HL-60/S4 (cell line): Measurements from ENCODE around the gene MICB.
"Not testable (repeated sequence)": the region's sequence is repeated elsewhere in the genome, so short reads cannot be mapped to it uniquely, and the experiment has no call there.

Experiments used
- in situ Hi-C: fragments of 300-500 bp; cut with MboI; formaldehyde crosslinking; loops from 2 replicates; pipeline ENCODE4 v1.14.3; 2022; ENCODE audit warnings: low sequenced_read_pairs

The MICB gene

GRCh38 chr6:31473780-31474761, 23.9 kb upstream of the MICB start:
- in situ Hi-C loops = no loop called here

- in situ Hi-C loops = no loop called here
These were observed 23.1 kb upstream of the MICB start for GRCh38 chr6:31474871-31475286.

GRCh38 chr6:31476515-31477139, 21.3 kb upstream of the MICB start:
- in situ Hi-C loops = no loop called here

- in situ Hi-C loops = no loop called here
These were observed 20.4 kb upstream of the MICB start for GRCh38 chr6:31477521-31477920.

GRCh38 chr6:31478186-31478950, 19.6 kb upstream of the MICB start:
- in situ Hi-C loops = no loop called here

GRCh38 chr6:31479151-31479932, 18.6 kb upstream of the MICB start:
- in situ Hi-C loops = no loop called here

GRCh38 chr6:31479933-31480535, 17.9 kb upstream of the MICB start:
- in situ Hi-C loops = no loop called here

- in situ Hi-C loops = no loop called here
These were observed 17.4 kb upstream of the MICB start for GRCh38 chr6:31480574-31480973.

- in situ Hi-C loops = no loop called here
These were observed 14.6 kb upstream of the MICB start for GRCh38 chr6:31483392-31483791.

- in situ Hi-C loops = no loop called here
These were observed 12.9 kb upstream of the MICB start for GRCh38 chr6:31485055-31485454.

GRCh38 chr6:31486065-31486837, 11.7 kb upstream of the MICB start:
- in situ Hi-C loops = not testable (repeated sequence)

- in situ Hi-C loops = not testable (repeated sequence)
These were observed 10.3 kb upstream of the MICB start for GRCh38 chr6:31487674-31488073.

- in situ Hi-C loops = no loop called here
These were observed 8.9 kb upstream of the MICB start for GRCh38 chr6:31489086-31489485.

GRCh38 chr6:31490115-31490873, 7.7 kb upstream of the MICB start:
- in situ Hi-C loops = no loop called here

GRCh38 chr6:31493550-31493874, 4.4 kb upstream of the MICB start:
- in situ Hi-C loops = not testable (repeated sequence)

- in situ Hi-C loops = no loop called here
These were observed 3.9 kb upstream of the MICB start for GRCh38 chr6:31493875-31494694.

GRCh38 chr6:31495580-31495979, 2.4 kb upstream of the MICB start:
- in situ Hi-C loops = no loop called here

- in situ Hi-C loops = not testable (repeated sequence)
These were observed 1.1 kb upstream of the MICB start for GRCh38 chr6:31496826-31497225.
